Measurements from ENCODE around the gene MX1.
A peak's percentile ranks its signal among the peaks of the same experiment; 100 is the strongest.

MX1 gene

GRCh38 chr21:41500363-41500762 lies 74.3 kb downstream of the MX1 start:
- Histone ChIP-seq H3K27ac (ENCODE audit: low read depth, low read length) (peak overlapping the region; percentile 76), H3K36me3 (ENCODE audit: control insufficient read depth in 1 of 2, insufficient read depth in 2 of 2, low read length in 2 of 2) (peaks cover 0 to 8% of the 10 kb centered on the region in 2 donors), H3K4me3 (ENCODE audit: low read depth in 1 of 2, low read length in 2 of 2) (peak overlapping the region; percentile 37 to 48), H3K9me3 (ENCODE audit: control insufficient read depth in 1 of 2, low read length in 2 of 2) (no peaks in the 10 kb centered on the region), H3K4me1 (ENCODE audit: control insufficient read depth in 1 of 2, insufficient read depth in 2 of 2, low read length in 2 of 2) (peaks cover 56 to 63% of the 10 kb centered on the region in 2 donors), H3K27me3 (ENCODE audit: control insufficient read depth in 1 of 2, insufficient read depth in 2 of 2, low read length in 2 of 2) (no peaks in the 10 kb centered on the region), H3K9ac (ENCODE audit: low read depth in 1 of 2, low read length in 2 of 2) (peak overlapping the region; percentile 54)

- Histone ChIP-seq H3K9ac (ENCODE audit: low read depth in 1 of 2, low read length in 2 of 2) (peak overlapping the region in 1 of 2 donors; percentile 54), H3K27me3 (ENCODE audit: control insufficient read depth in 1 of 2, insufficient read depth in 2 of 2, low read length in 2 of 2) (no peaks in the 10 kb centered on the region), H3K27ac (ENCODE audit: low read depth, low read length) (peak overlapping the region; percentile 76), H3K9me3 (ENCODE audit: control insufficient read depth in 1 of 2, low read length in 2 of 2) (no peaks in the 10 kb centered on the region), H3K4me3 (ENCODE audit: low read depth in 1 of 2, low read length in 2 of 2) (peak overlapping the region; percentile 26 to 48), H3K36me3 (ENCODE audit: control insufficient read depth in 1 of 2, insufficient read depth in 2 of 2, low read length in 2 of 2) (peaks cover 0 to 8% of the 10 kb centered on the region in 2 donors), H3K4me1 (ENCODE audit: control insufficient read depth in 1 of 2, insufficient read depth in 2 of 2, low read length in 2 of 2) (peaks cover 56 to 63% of the 10 kb centered on the region in 2 donors)
Observed at GRCh38 chr21:41500931-41501381, 74.9 kb downstream of the MX1 start.

DNA sequence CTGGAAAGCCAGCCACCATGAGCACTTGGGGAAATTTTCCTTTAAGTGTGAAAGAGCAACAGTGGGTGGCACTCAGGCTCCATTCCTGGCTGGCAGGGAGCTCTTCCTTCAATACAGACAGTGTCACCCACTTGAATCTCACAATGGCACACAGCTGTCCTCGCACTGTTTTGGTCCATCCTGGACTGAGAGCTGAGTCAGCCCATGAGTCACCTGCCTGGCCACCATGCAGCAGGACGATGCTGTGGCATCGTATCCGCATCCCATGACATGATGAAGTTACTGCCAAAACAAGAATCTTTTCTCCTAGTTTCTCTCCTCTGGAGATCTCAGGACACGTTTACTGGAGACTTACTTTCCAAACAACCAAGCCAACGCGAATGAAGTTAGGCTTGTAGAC lies 75.9 kb downstream of the MX1 start:
- H3K4me1 ChIP-seq (ENCODE audit: control insufficient read depth in 1 of 2, insufficient read depth in 2 of 2, low read length in 2 of 2): peaks cover 56 to 62% of the 10 kb centered on the region in 2 donors
- H3K4me3 ChIP-seq (ENCODE audit: low read depth in 1 of 2, low read length in 2 of 2): peak overlapping the region; percentile 33 to 83
- no peaks in the 10 kb centered on the region for H3K27me3 ChIP-seq (ENCODE audit: control insufficient read depth in 1 of 2, insufficient read depth in 2 of 2, low read length in 2 of 2)
- peak overlapping the region; percentile 42 to 49 for H3K9ac ChIP-seq (ENCODE audit: low read depth in 1 of 2, low read length in 2 of 2)
- H3K9me3 ChIP-seq (ENCODE audit: control insufficient read depth in 1 of 2, low read length in 2 of 2): no peaks in the 10 kb centered on the region
- peaks cover 0 to 8% of the 10 kb centered on the region in 2 donors for H3K36me3 ChIP-seq (ENCODE audit: control insufficient read depth in 1 of 2, insufficient read depth in 2 of 2, low read length in 2 of 2)
- peak overlapping the region; percentile 64 for H3K27ac ChIP-seq (ENCODE audit: low read depth, low read length)

DNA sequence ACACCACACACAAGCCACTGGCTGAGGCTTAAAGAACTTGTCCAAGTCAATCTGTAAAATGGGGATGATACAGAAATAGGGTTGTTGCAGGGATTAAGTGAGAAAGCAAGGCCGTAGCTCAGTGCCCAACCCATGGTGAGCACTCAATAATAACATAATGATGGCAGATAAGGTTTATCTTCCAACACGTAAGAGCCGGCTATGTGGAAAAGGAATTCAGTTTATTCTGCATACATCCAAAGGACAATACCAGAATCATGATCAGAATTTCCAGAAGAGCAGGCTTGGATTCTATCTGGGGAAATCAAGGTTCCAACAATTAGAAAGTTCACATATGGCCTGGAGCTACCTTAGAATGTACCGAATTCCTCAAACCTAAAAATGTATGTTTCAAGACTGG lies 77.3 kb downstream of the MX1 start:
- Histone ChIP-seq H3K27ac (ENCODE audit: low read depth, low read length) (peak overlapping the region; percentile 52), H3K4me3 (ENCODE audit: low read depth in 1 of 2, low read length in 2 of 2) (peak overlapping the region; percentile 83 to 84), H3K4me1 (ENCODE audit: control insufficient read depth in 1 of 2, insufficient read depth in 2 of 2, low read length in 2 of 2) (peaks cover 46 to 50% of the 10 kb centered on the region in 2 donors), H3K9ac (ENCODE audit: low read depth in 1 of 2, low read length in 2 of 2) (peak overlapping the region in 1 of 2 donors; percentile 89), H3K36me3 (ENCODE audit: control insufficient read depth in 1 of 2, insufficient read depth in 2 of 2, low read length in 2 of 2) (peaks cover 0 to 4% of the 10 kb centered on the region in 2 donors), H3K27me3 (ENCODE audit: control insufficient read depth in 1 of 2, insufficient read depth in 2 of 2, low read length in 2 of 2) (no peaks in the 10 kb centered on the region), H3K9me3 (ENCODE audit: control insufficient read depth in 1 of 2, low read length in 2 of 2) (no peaks in the 10 kb centered on the region)

GRCh38 chr21:41504030-41504429 lies 78.0 kb downstream of the MX1 start:
- Histone ChIP-seq H3K27me3 (ENCODE audit: control insufficient read depth in 1 of 2, insufficient read depth in 2 of 2, low read length in 2 of 2) (no peaks in the 10 kb centered on the region), H3K4me3 (ENCODE audit: low read depth in 1 of 2, low read length in 2 of 2) (peak overlapping the region; percentile 83 to 84), H3K9ac (ENCODE audit: low read depth in 1 of 2, low read length in 2 of 2) (peak overlapping the region; percentile 89 to 94), H3K27ac (ENCODE audit: low read depth, low read length) (peak overlapping the region; percentile 90), H3K9me3 (ENCODE audit: control insufficient read depth in 1 of 2, low read length in 2 of 2) (no peaks in the 10 kb centered on the region), H3K36me3 (ENCODE audit: control insufficient read depth in 1 of 2, insufficient read depth in 2 of 2, low read length in 2 of 2) (peaks cover 0 to 4% of the 10 kb centered on the region in 2 donors), H3K4me1 (ENCODE audit: control insufficient read depth in 1 of 2, insufficient read depth in 2 of 2, low read length in 2 of 2) (peaks cover 44 to 48% of the 10 kb centered on the region in 2 donors)

GRCh38 chr21:41506005-41506594 lies 80.1 kb downstream of the MX1 start:
- Histone ChIP-seq H3K4me1 (ENCODE audit: control insufficient read depth in 1 of 2, insufficient read depth in 2 of 2, low read length in 2 of 2) (peaks cover 38 to 40% of the 10 kb centered on the region in 2 donors), H3K9ac (ENCODE audit: low read depth in 1 of 2, low read length in 2 of 2) (peak overlapping the region; percentile 89 to 94), H3K27me3 (ENCODE audit: control insufficient read depth in 1 of 2, insufficient read depth in 2 of 2, low read length in 2 of 2) (no peaks in the 10 kb centered on the region), H3K27ac (ENCODE audit: low read depth, low read length) (peak overlapping the region; percentile 91), H3K4me3 (ENCODE audit: low read depth in 1 of 2, low read length in 2 of 2) (peak overlapping the region; percentile 83 to 84), H3K9me3 (ENCODE audit: control insufficient read depth in 1 of 2, low read length in 2 of 2) (no peaks in the 10 kb centered on the region), H3K36me3 (ENCODE audit: control insufficient read depth in 1 of 2, insufficient read depth in 2 of 2, low read length in 2 of 2) (peaks cover 0 to 4% of the 10 kb centered on the region in 2 donors)

- H3K27ac ChIP-seq (ENCODE audit: low read depth, low read length): peak overlapping the region; percentile 91
Observed at GRCh38 chr21:41506611-41507520, 80.8 kb downstream of the MX1 start.

DNA sequence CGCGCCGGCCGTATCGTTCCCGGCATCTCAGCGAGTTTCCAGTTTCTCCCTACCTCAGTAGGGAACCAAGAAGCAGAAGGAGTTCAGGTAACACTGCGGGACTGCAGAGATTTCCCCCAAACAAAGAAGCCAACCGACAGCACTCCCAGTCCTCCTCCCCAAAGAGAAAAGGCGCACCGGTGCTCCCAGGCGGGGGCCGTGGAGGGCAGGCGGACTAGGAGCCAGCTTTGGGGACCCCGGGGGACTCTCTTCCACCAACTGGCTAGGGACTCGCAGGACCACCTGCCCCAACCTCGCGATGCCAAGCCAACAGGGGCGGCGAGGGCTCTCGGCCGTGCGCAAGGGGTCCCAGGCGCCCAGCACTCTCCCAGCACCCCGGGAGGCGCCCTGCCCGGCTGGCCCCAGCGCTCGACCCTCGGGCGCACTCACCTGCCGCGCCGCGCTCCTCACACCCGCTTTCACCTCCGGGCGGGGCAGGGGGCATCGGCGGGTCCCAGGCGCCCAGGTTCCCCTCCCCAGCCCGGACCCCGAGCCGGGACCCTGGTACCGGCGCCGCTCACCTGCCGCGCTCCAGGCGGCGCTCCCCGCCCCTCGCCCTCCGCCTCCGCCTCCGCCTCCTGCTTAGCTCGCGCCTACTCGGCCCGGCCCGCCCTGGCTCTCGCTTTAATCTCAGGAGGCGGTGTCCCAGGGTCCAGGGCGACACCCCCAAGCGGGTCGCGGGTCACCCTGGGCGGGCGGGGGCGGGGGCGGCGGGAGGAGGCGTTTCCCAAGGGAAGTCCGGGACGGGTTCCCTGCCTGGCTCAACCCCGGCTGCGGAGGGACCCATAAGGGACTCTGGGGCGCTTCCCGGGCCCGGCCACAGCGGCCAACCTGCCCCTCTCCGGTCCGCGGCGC lies 81.7 kb downstream of the MX1 start, which contains the start of gene TMPRSS2:
Gene TMPRSS2, minus strand, starts transcription at position 638 of the 894 bp plus-strand sequence. CDS start 10,025 bp downstream, outside the sequence.
- peak within 1 kb of the TSS; percentile 83 to 84 for H3K4me3 ChIP-seq (ENCODE audit: low read depth in 1 of 2, low read length in 2 of 2)
- H3K27ac ChIP-seq (ENCODE audit: low read depth, low read length): peak within 1 kb of the TSS; percentile 91
- peaks cover 29% of the 10 kb centered on the region in 2 donors for H3K4me1 ChIP-seq (ENCODE audit: control insufficient read depth in 1 of 2, insufficient read depth in 2 of 2, low read length in 2 of 2)
- no peaks in the 10 kb centered on the region for H3K9me3 ChIP-seq (ENCODE audit: control insufficient read depth in 1 of 2, low read length in 2 of 2)
- H3K36me3 ChIP-seq (ENCODE audit: control insufficient read depth in 1 of 2, insufficient read depth in 2 of 2, low read length in 2 of 2): no peaks in the 10 kb centered on the region
- H3K9ac ChIP-seq (ENCODE audit: low read depth in 1 of 2, low read length in 2 of 2): peak within 1 kb of the TSS; percentile 89 to 94
- no peaks in the 10 kb centered on the region for H3K27me3 ChIP-seq (ENCODE audit: control insufficient read depth in 1 of 2, insufficient read depth in 2 of 2, low read length in 2 of 2)

More at GRCh38 chr21:41506611-41507520, 80.8 kb downstream of the MX1 start:
- Histone ChIP-seq H3K9ac (ENCODE audit: low read depth in 1 of 2, low read length in 2 of 2) (peak overlapping the region; percentile 89 to 94), H3K27me3 (ENCODE audit: control insufficient read depth in 1 of 2, insufficient read depth in 2 of 2, low read length in 2 of 2) (no peaks in the 10 kb centered on the region), H3K36me3 (ENCODE audit: control insufficient read depth in 1 of 2, insufficient read depth in 2 of 2, low read length in 2 of 2) (peaks cover 0 to 4% of the 10 kb centered on the region in 2 donors), H3K4me3 (ENCODE audit: low read depth in 1 of 2, low read length in 2 of 2) (peak overlapping the region; percentile 83 to 84), H3K9me3 (ENCODE audit: control insufficient read depth in 1 of 2, low read length in 2 of 2) (no peaks in the 10 kb centered on the region), H3K4me1 (ENCODE audit: control insufficient read depth in 1 of 2, insufficient read depth in 2 of 2, low read length in 2 of 2) (peaks cover 38% of the 10 kb centered on the region in 2 donors)

DNA sequence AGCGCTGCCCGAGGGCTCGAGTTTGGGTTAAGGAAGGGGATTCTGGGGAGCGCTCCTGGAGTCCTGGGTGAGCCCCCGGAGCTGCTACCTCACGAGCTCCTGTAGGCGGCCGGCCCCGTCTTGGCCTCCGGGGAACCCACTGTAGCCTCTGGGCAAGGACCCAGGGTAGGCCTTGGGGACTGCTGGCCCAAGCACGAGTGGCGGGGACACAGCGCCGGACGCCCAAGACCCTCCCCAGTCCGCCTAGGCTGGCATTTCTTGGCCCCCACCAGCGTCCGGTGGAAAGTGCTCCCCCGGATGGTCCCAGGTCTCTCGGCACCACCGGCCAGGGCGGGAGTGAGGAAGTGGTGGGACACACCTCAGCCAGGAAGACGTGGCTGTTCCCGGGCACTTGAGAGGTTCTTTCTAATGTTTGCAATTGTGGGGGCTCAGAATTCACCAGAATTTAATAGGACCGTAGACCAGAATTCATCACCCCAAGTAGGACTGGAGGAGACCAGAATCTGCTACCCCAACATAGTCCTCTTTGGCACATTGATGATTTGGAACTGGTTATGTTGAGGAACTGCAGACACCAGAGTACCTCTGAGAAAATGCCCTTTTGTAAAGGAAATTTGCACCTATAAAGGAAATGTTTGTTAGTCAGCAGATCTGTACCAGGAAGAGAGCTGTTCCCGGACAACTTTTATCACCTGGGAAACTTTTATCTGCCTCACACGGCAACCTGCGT lies 82.5 kb downstream of the MX1 start:
- H3K9ac ChIP-seq (ENCODE audit: low read depth in 1 of 2, low read length in 2 of 2): peak overlapping the region; percentile 66 to 83
- peak overlapping the region; percentile 79 for H3K27ac ChIP-seq (ENCODE audit: low read depth, low read length)
- H3K27me3 ChIP-seq (ENCODE audit: control insufficient read depth in 1 of 2, insufficient read depth in 2 of 2, low read length in 2 of 2): no peaks in the 10 kb centered on the region
- no peaks in the 10 kb centered on the region for H3K36me3 ChIP-seq (ENCODE audit: control insufficient read depth in 1 of 2, insufficient read depth in 2 of 2, low read length in 2 of 2)
- peaks cover 21 to 24% of the 10 kb centered on the region in 2 donors for H3K4me1 ChIP-seq (ENCODE audit: control insufficient read depth in 1 of 2, insufficient read depth in 2 of 2, low read length in 2 of 2)
- H3K9me3 ChIP-seq (ENCODE audit: control insufficient read depth in 1 of 2, low read length in 2 of 2): no peaks in the 10 kb centered on the region
- H3K4me3 ChIP-seq (ENCODE audit: low read depth in 1 of 2, low read length in 2 of 2): peak overlapping the region; percentile 60 to 65

Measured in duodenal mucosa (tissue), 2 donors.